Right atrium auricular region (tissue), 2 donors: ENCODE data around the gene COMT. TPM values are rescaled to one million over a fixed set of nuclear protein-coding genes. Genes with fewer than 3 reads are reported as not detected.

Experiments used
- DNase-seq: peaks from one replicate; pipeline ENCODE4 v3.0.0-alpha.2; 2019; ENCODE audit warnings: low spot score
- H3K27ac ChIP-seq, 2 donors: fragments of 200-600 bp; sonication (generic); 1 replicate in 1 of 2; 2 replicates in 1 of 2; pipeline ENCODE4 v1.5.1; 2016 to 2019
- H3K27me3 ChIP-seq, 2 donors: fragments of 200-600 bp; sonication (generic); one replicate each; pipeline versions ENCODE4 v1.5.1 to v1.6.0; 2017 to 2019
- H3K36me3 ChIP-seq: fragments of 200-600 bp; sonication (generic); one replicate; pipeline ENCODE4 v1.5.1; 2016
- H3K4me1 ChIP-seq, 2 donors: fragments of 200-600 bp; sonication (generic); one replicate each; pipeline versions ENCODE4 v1.5.1 to v1.6.0; 2017 to 2019
- H3K4me3 ChIP-seq, 2 donors: fragments of 200-600 bp; sonication (generic); 1 replicate in 1 of 2; 2 replicates in 1 of 2; pipeline ENCODE4 v1.5.1; 2017 to 2019; ENCODE audit warnings: mild to moderate bottlenecking in 1 of 2, moderate library complexity in 1 of 2
- H3K9me3 ChIP-seq, 2 donors: fragments of 200-600 bp; sonication (generic); one replicate each; pipeline ENCODE4 v1.5.1; 2019
- total RNA-seq, 2 donors: library from RNA; depleted of rRNA; stranded (reverse); fragments of >200 nt; gene quantifications; one replicate each; pipeline ENCODE4 v1.1.0, GENCODE V29; 2016
- TF ChIP-seq, protein P1 (sequence below), 2 donors: fragments of 200-600 bp; sonication (generic); IDR thresholded peaks; one replicate each; pipeline ENCODE4 v1.5.1; 2019; ENCODE audit warnings: antibody characterized with exemption in 2 of 2

COMT gene
- total RNA-seq, 2 donors from 2014 or later, result 142 to 195 TPM

DNA sequence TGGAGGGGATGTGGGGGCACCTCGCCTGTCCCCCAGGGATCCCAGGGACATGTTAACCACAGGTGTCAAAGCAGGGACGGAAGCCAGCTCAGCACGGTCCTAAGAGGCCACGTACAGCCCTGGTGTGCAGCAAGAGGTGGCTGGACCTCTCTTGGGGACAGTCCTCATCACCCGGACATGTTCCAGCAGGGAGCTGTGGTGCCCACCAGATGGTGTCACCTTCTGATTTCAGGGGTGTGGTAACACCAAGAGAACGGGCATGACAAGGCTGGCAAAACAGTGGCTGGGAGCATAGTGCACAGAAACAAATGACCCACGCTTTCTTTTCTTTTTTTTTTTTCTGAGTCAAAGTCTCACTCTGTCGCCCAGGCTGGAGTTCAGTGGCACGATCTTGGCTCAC lies 25.6 kb upstream of the COMT start:
- Histone ChIP-seq H3K27me3 (no peaks in the 10 kb centered on the region), H3K4me3 (no peak overlapping the region), H3K36me3 (peaks cover 55% of the 10 kb centered on the region), H3K4me1 (no peaks in the 10 kb centered on the region), H3K27ac (no peak overlapping the region), H3K9me3 (no peaks in the 10 kb centered on the region)
- TF ChIP-seq, protein P1, sequence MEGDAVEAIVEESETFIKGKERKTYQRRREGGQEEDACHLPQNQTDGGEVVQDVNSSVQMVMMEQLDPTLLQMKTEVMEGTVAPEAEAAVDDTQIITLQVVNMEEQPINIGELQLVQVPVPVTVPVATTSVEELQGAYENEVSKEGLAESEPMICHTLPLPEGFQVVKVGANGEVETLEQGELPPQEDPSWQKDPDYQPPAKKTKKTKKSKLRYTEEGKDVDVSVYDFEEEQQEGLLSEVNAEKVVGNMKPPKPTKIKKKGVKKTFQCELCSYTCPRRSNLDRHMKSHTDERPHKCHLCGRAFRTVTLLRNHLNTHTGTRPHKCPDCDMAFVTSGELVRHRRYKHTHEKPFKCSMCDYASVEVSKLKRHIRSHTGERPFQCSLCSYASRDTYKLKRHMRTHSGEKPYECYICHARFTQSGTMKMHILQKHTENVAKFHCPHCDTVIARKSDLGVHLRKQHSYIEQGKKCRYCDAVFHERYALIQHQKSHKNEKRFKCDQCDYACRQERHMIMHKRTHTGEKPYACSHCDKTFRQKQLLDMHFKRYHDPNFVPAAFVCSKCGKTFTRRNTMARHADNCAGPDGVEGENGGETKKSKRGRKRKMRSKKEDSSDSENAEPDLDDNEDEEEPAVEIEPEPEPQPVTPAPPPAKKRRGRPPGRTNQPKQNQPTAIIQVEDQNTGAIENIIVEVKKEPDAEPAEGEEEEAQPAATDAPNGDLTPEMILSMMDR (IDR thresholded peaks at IDR 0.05), result no peak
- DNase-seq, result no peak

DNA sequence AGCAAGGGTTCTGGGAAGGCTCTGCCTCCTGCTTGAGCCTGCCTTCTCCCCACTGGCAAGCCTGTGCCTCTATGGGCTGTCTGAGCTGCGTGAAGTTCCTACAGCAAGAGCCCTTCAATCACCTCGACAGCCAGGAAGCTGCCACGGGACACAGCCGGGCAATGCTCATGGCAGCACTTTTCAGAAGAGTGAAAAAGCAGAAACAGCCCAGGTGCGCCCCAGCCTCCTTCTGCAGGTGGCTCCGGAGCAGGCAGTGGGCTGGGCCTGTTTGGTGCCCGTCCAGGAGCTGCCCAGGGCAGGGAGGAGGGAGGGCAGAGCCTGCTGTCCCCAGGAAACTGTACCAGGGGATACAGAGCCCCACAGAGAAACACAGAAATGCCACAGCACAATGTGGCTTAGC lies 24.6 kb upstream of the COMT start:
- Histone ChIP-seq H3K4me3 (no peak overlapping the region), H3K9me3 (no peaks in the 10 kb centered on the region), H3K4me1 (no peaks in the 10 kb centered on the region), H3K27ac (no peak overlapping the region), H3K36me3 (peaks cover 55% of the 10 kb centered on the region), H3K27me3 (no peaks in the 10 kb centered on the region)
- DNase-seq, result no peak
- TF ChIP-seq, protein P1 (IDR thresholded peaks at IDR 0.05), result no peak

DNA sequence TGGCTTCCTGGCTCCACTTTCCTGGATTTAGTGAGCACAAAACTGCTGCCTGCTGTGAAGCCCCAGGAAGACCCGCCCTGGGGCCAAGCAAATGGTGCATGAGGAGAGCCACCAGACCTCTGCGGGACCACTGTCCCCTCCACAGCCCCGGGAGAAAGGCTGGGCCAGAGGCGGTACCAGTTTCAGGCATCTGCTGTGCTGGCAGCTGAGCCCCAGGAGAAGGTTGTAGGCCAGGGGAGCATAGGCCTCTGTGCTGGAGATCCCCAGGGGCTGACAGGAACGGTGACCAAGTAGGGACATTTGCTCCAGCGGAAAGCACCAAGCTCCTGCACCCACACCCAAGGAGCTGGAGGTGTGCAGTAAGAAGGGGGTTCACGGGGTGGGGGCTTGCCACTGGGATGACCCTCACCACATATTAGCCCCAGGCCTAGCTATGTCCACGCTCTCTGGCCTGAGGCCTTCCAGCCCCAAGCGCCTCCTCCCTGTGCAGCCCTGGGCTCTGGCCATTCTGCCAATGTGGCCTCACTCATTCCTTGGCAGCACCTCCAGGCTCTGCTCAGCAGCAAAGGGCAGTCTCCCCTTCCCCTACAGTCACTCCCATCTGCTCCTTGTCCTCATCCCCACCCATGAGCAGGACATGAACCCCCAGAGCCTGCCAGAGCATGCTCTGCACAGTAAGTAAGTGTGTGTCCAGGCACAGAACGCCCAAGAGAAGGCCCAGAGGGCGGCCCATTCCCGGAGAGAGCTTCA lies 24.0 kb upstream of the COMT start:
- peaks cover 55% of the 10 kb centered on the region for H3K36me3 ChIP-seq
- no peak overlapping the region for H3K27ac ChIP-seq
- no peaks in the 10 kb centered on the region for H3K27me3 ChIP-seq
- no peaks in the 10 kb centered on the region for H3K4me1 ChIP-seq
- H3K4me3 ChIP-seq, result no peak overlapping the region
- DNase-seq, result no peak
- H3K9me3 ChIP-seq, result no peaks in the 10 kb centered on the region
- TF ChIP-seq, protein P1 (IDR thresholded peaks at IDR 0.05), result no peak

DNA sequence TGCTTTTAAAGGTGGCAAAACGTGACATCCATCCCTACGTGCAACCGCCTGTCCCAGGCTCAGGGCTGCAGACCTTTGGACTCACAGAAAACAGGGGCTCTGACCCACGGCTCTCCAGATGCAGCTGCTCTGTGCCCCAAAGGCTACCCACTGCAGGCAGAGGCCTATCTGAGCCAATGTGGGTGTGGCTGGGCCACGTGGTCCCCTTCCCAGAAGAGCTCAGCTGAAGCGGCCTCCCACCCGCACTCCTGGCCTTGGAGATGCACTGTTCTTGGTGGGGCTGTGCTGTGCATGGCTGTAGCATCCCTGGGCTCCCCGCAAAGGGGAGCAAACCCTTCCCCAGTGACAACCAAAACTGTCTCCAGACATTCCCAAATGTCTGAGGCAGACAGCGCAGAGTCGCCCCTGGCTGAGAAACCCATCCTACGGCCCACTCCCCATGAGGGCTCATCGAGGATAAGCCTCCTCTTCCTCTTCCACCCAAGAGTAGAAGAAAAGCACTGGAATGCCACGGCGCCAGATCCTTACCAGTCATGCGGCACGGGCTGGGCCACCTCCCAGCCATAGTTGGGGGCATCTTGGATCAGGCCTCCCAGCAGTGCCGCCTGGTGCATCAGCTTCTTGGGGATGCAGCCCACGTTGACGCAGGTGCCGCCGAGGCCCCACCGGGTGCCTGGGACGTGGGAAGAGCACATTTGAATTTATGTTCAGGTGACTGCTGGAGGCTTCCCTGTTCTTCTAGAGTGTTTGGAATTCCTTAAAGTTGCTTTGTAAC lies 23.1 kb upstream of the COMT start:
- Histone ChIP-seq H3K27me3 (no peaks in the 10 kb centered on the region), H3K27ac (no peak overlapping the region), H3K36me3 (peaks cover 51% of the 10 kb centered on the region), H3K4me3 (no peak overlapping the region), H3K4me1 (no peaks in the 10 kb centered on the region), H3K9me3 (no peaks in the 10 kb centered on the region)
- TF ChIP-seq, protein P1 (IDR thresholded peaks at IDR 0.05), result no peak
- no peak for DNase-seq

DNA sequence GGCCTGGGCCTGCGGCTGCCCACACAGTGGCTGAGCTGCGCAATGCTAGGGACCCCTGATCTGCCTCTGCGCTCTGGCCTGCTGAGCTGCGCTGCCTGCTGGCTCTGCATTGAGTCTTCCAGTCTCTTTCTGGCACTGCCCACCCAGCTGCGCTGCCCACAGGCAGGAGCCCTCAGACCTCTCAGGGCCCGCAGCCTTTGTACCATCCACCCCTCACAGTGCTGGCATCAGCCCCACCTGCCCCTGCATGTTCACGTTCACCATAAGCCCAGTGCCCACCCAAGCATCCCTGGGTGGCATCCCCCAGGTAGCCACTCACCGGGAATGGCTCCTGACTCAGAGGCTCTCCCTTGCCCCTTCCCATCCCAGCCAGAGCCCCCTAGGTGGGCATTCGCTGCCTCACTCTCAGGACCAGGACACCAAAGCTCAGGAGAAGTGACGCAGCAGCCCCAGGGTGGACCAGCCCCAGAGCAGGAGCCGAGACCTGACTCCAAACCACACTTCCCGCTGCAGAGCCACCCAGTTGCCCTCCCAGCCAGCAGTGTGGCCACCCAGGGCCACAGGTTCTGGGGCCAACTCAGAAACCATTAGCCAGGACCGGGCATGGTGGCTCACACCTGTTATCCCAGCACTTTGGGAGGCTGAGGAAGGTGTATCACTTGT lies 21.7 kb upstream of the COMT start:
- peaks cover 38% of the 10 kb centered on the region for H3K36me3 ChIP-seq
- H3K27me3 ChIP-seq, result no peaks in the 10 kb centered on the region
- no peaks in the 10 kb centered on the region for H3K9me3 ChIP-seq
- no peaks in the 10 kb centered on the region for H3K4me1 ChIP-seq
- TF ChIP-seq, protein P1 (IDR thresholded peaks at IDR 0.05), result no peak
- no peak overlapping the region for H3K27ac ChIP-seq
- no peak for DNase-seq
- no peak overlapping the region for H3K4me3 ChIP-seq
